HG03520 (cell line): ENCODE data around the gene ENG.
"Not testable (repeated sequence)": the region's sequence is repeated elsewhere in the genome, so short reads cannot be mapped to it uniquely, and the experiment has no call there.

Experiments
- ATAC-seq: cut with Tn5 transposase; IDR thresholded peaks from one replicate; pipeline ENCODE4 v1.9.1; 2021; ENCODE audit warnings: mild to moderate bottlenecking, moderate library complexity; ENCODE audit not compliant: unreplicated experiment

The ENG gene

GRCh38 chr9:127846443-127847177, 7.8 kb downstream of the ENG start:
- ATAC-seq, result no peak

GRCh38 chr9:127845619-127846018, 8.8 kb downstream of the ENG start:
- ATAC-seq, result not testable (repeated sequence)

GRCh38 chr9:127844821-127845359, 9.6 kb downstream of the ENG start:
- ATAC-seq, result no peak

- no peak for ATAC-seq
Measured at GRCh38 chr9:127841087-127841835, 13.2 kb downstream of the ENG start.

GRCh38 chr9:127838375-127839078, 15.9 kb downstream of the ENG start:
- no peak for ATAC-seq

GRCh38 chr9:127837346-127837745, 17.1 kb downstream of the ENG start:
- no peak for ATAC-seq

- ATAC-seq, result not testable (repeated sequence)
Measured at GRCh38 chr9:127836561-127836960, 17.9 kb downstream of the ENG start.

GRCh38 chr9:127835991-127836516, 18.4 kb downstream of the ENG start:
- no peak for ATAC-seq

- ATAC-seq, result no peak
Measured at GRCh38 chr9:127833555-127833954, 20.9 kb downstream of the ENG start.

- no peak for ATAC-seq
Measured at GRCh38 chr9:127832248-127832647, 22.2 kb downstream of the ENG start.

- no peak for ATAC-seq
Measured at GRCh38 chr9:127829205-127829906, 25.1 kb downstream of the ENG start.

GRCh38 chr9:127828262-127829031, 26.0 kb downstream of the ENG start:
- no peak for ATAC-seq

- ATAC-seq, result no peak
Measured at GRCh38 chr9:127826253-127826913, 28.1 kb downstream of the ENG start.

- no peak for ATAC-seq
Measured at GRCh38 chr9:127825319-127826051, 29.0 kb downstream of the ENG start.

GRCh38 chr9:127822108-127822507, 32.4 kb downstream of the ENG start:
- no peak for ATAC-seq

- ATAC-seq, result no peak
Measured at GRCh38 chr9:127818574-127818973, 35.9 kb downstream of the ENG start.

- ATAC-seq, result no peak
Measured at GRCh38 chr9:127817881-127818434, 36.5 kb downstream of the ENG start.

- no peak for ATAC-seq
Measured at GRCh38 chr9:127816728-127817127, 37.7 kb downstream of the ENG start.
